Ovary (tissue), 3 donors: ENCODE results near the gene DAPK3.
"Not testable (repeated sequence)": the region's sequence is repeated elsewhere in the genome, so short reads cannot be mapped to it uniquely, and the experiment has no call there.

Experiments
- EP300 ChIP-seq: sonication (generic); formaldehyde crosslinking; IDR thresholded peaks from one replicate; pipeline ENCODE4 v1.6.1; 2017; ENCODE audit warnings: antibody characterized with exemption
- POLR2A ChIP-seq: fragments of 450-650 bp; IDR thresholded peaks from one replicate; pipeline ENCODE4 v1.6.1; 2017; ENCODE audit warnings: antibody characterized with exemption, mild to moderate bottlenecking, moderate library complexity
- TF ChIP-seq, protein P1 (sequence below), 3 donors: fragments of 450-650 bp in 2 of 3; fragments of 200-600 bp in 1 of 3; IDR thresholded peaks; one replicate each; pipeline versions ENCODE4 v1.5.1 to v1.8.0; 2016 to 2022; ENCODE audit warnings: antibody characterized with exemption in 3 of 3, mild to moderate bottlenecking in 1 of 3
- donor health status: DM: no; HTN: no; CAD: no.

DNA sequence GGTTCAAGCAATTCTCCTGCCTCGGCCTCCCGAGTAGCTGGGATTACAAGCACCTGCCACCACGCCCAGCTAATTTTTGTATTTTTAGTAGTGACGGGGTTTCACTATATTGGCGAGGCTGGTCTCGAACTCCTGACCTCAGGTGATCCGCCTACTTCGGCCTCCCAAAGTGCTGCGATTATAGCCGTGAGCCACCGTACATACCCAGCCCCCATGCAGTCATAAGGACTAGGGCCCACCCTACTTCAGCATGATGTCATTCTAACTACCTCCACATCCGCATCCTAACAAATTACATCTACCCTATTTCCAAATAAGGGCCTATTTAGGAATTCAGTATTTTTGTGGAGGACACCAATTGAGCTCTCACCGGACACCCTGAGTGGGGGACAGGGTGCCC lies 15.6 kb downstream of the DAPK3 start:
- TF ChIP-seq, protein P1, sequence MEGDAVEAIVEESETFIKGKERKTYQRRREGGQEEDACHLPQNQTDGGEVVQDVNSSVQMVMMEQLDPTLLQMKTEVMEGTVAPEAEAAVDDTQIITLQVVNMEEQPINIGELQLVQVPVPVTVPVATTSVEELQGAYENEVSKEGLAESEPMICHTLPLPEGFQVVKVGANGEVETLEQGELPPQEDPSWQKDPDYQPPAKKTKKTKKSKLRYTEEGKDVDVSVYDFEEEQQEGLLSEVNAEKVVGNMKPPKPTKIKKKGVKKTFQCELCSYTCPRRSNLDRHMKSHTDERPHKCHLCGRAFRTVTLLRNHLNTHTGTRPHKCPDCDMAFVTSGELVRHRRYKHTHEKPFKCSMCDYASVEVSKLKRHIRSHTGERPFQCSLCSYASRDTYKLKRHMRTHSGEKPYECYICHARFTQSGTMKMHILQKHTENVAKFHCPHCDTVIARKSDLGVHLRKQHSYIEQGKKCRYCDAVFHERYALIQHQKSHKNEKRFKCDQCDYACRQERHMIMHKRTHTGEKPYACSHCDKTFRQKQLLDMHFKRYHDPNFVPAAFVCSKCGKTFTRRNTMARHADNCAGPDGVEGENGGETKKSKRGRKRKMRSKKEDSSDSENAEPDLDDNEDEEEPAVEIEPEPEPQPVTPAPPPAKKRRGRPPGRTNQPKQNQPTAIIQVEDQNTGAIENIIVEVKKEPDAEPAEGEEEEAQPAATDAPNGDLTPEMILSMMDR (IDR thresholded peaks at IDR 0.05), result not testable (repeated sequence)
- not testable (repeated sequence) for TF ChIP-seq POLR2A, EP300
